Stomach (tissue), 9 donors: ENCODE results near the gene CERS4. TPM values are rescaled to one million over a fixed set of nuclear protein-coding genes. Genes with fewer than 3 reads are reported as not detected.
"Not testable (repeated sequence)": the region's sequence is repeated elsewhere in the genome, so short reads cannot be mapped to it uniquely, and the experiment has no call there.

Source experiments
- DNase-seq, 2 donors: peaks; one replicate each; pipeline versions ENCODE4 v3.0.0 to v3.0.0-alpha.2; 2013 to 2019
- H3K27ac ChIP-seq, 5 donors: fragments of 200-600 bp in 4 of 5; sonication (generic) in 4 of 5; one replicate each; pipeline ENCODE4 v1.5.1; 2013 to 2019; ENCODE audit warnings: mild to moderate bottlenecking in 1 of 5, moderate library complexity in 1 of 5
- H3K27me3 ChIP-seq, 3 donors: fragments of 200-600 bp; sonication (generic); one replicate each; pipeline ENCODE4 v1.5.1; 2017 to 2019; ENCODE audit warnings: mixed run types in 1 of 3
- H3K36me3 ChIP-seq, 4 donors: fragments of 200-600 bp; sonication (generic); 1 replicate in 3 of 4; 2 replicates in 1 of 4; pipeline ENCODE4 v1.5.1; 2016 to 2019
- H3K4me1 ChIP-seq, 4 donors: fragments of 200-600 bp; sonication (generic); one replicate each; pipeline ENCODE4 v1.5.1; 2016 to 2019
- H3K4me3 ChIP-seq, 4 donors: fragments of 200-600 bp; sonication (generic) in 3 of 4; one replicate each; pipeline ENCODE4 v1.5.1; 2016 to 2019; ENCODE audit warnings: mild to moderate bottlenecking in 1 of 4
- H3K9me3 ChIP-seq, 4 donors: fragments of 200-600 bp; sonication (generic); one replicate each; pipeline ENCODE4 v1.5.1; 2016 to 2019
- CTCF ChIP-seq, 7 experiments: fragments of 450-650 bp in 4 of 7; fragments of 200-600 bp in 3 of 7; sonication (generic) in 3 of 7; IDR thresholded peaks; one replicate each; pipeline ENCODE4 v1.5.1; 2016 to 2019; ENCODE audit warnings: antibody characterized with exemption in 7 of 7, control low read depth in 2 of 7, mild to moderate bottlenecking in 1 of 7
- EP300 ChIP-seq: sonication (generic); formaldehyde crosslinking; IDR thresholded peaks from one replicate; pipeline ENCODE4 v1.6.1; 2017; ENCODE audit warnings: antibody characterized with exemption
- POLR2A ChIP-seq, 4 donors: fragments of 450-650 bp; IDR thresholded peaks; one replicate each; pipeline ENCODE4 v1.6.1; 2016; ENCODE audit warnings: antibody characterized with exemption in 4 of 4, control low read depth in 2 of 4, mild to moderate bottlenecking in 1 of 4, moderate library complexity in 1 of 4
- POLR2AphosphoS5 ChIP-seq, 3 donors: sonication (generic); formaldehyde crosslinking; IDR thresholded peaks; one replicate each; pipeline ENCODE4 v1.6.1; 2016; ENCODE audit warnings: antibody characterized with exemption in 3 of 3
- WGBS, 5 donors: extraction: QIAGEN DNeasy Blood & Tissue Kit in 3 of 5; methylation state at CpG; one replicate each; pipeline versions ENCODE4 v1.1.5 to v1.1.7; 2013 to 2018; 5-methylcytosine and 5-hydroxymethylcytosine counted together
- intact Hi-C: fragments of 100-400 bp; cut with DNase I; formaldehyde crosslinking; loops from one replicate; pipeline ENCODE4 v1.15.1; 2023; ENCODE audit warnings: low total_unique reads
- polyA plus RNA-seq, 3 donors: library from polyadenylated mRNA; stranded (reverse); fragments of 200-250 nt; gene quantifications; one replicate each; pipeline ENCODE4 v1.2.3, GENCODE V29; 2013
- total RNA-seq, 5 donors: library from RNA; depleted of rRNA; stranded (reverse); fragments of >200 nt; gene quantifications; one replicate each; pipeline versions ENCODE4 v1.1.0 to v1.2.3, GENCODE V29; 2014 to 2016
- donor health status: healthy with polysubstance abuse.
- donor health status: Bipolar disorder and iron deficiency.
- donor health status: healthy.

The CERS4 gene
- total and polyA plus RNA-seq, 8 donors: 1.7 to 124 (median 34.7) TPM

DNA sequence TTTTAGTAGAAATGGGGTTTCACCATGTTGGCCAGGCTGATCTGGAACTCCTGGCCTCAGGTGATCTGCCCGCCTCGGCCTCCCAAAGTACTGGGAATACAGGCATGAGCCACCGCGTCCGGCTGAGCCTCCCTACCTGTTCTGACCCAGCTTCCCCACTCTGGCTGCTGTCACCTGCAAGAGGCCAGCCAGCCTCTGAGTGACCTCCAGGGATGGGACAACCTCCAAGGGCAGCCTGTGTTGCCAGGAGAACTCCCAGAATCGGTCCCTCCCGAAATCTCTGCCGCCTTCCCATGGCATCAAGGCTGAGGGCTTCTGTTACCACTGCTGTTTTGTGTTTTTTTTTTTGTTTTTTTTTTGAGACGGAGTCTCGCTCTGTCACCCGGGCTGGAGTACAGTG is 11.3 kb downstream of the CERS4 start:
- 88 to 93% (median 91%) methylated on average over 11 of the region's 11 CpGs for WGBS, 5 donors
- H3K27ac ChIP-seq: no peak overlapping the region
- no peak for DNase-seq

GRCh38 chr19:8221161-8221560 is 12.0 kb downstream of the CERS4 start:
- intact Hi-C loops: no loop called here
- Histone ChIP-seq H3K36me3 (peaks cover 0 to 8% (median 0%) of the 10 kb centered on the region in 4 donors), H3K4me3 (no peak overlapping the region), H3K27me3 (no peaks in the 10 kb centered on the region), H3K9me3 (no peaks in the 10 kb centered on the region), H3K27ac (no peak overlapping the region), H3K4me1 (peaks cover 0 to 14% (median 0%) of the 10 kb centered on the region in 4 donors)
- no peak for TF ChIP-seq POLR2AphosphoS5 (IDR thresholded peaks at IDR 0.05)
- WGBS, 5 donors: 46 to 63% (median 56%) methylated on average over 6 of the region's 6 CpGs
- DNase-seq: peak; percentile 33 to 60

More for the DNA sequence above, 11.3 kb downstream of the CERS4 start:
- H3K4me1 ChIP-seq: peaks cover 0 to 14% (median 0%) of the 10 kb centered on the region in 4 donors
- H3K9me3 ChIP-seq: no peaks in the 10 kb centered on the region
- H3K36me3 ChIP-seq: peaks cover 0 to 8% (median 0%) of the 10 kb centered on the region in 4 donors
- intact Hi-C loops: no loop called here
- no peaks in the 10 kb centered on the region for H3K27me3 ChIP-seq
- no peak overlapping the region for H3K4me3 ChIP-seq
- TF ChIP-seq POLR2A (IDR thresholded peaks at IDR 0.05) (no peak), CTCF (IDR thresholded peaks at IDR 0.05) (no peak), EP300 (no peak), POLR2AphosphoS5 (IDR thresholded peaks at IDR 0.05) (no peak)

DNA sequence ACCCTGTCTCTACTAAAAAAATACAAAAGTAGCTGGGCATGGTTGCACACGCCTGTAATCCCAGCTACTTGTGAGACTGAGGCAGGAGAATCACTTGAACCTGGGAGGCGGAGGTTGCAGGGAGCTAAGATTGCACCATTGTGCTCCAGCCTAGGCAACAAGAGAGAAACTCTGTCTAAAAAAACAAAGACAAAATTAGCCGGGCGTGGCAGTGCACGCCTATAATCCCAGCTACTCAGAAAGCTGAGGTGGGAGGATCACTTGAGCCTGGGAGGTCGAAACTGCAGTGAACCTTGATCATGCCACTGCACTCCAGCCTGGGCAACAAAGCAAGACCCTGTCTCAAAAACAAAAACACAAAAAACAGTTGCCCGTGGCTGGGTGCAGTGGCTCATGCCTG is 14.3 kb downstream of the CERS4 start:
- H3K9me3 ChIP-seq, H3K27ac ChIP-seq, intact Hi-C loops, DNase-seq, H3K27me3 ChIP-seq, H3K4me3 ChIP-seq: not testable (repeated sequence)
- Histone ChIP-seq H3K4me1 (peaks cover 0 to 14% (median 0%) of the 10 kb centered on the region in 4 donors), H3K36me3 (peaks cover 0 to 10% (median 0%) of the 10 kb centered on the region in 4 donors)
- WGBS, 5 donors: 71 to 89% (median 78%) methylated on average over 7 of the region's 7 CpGs

GRCh38 chr19:8224394-8225145 is 15.4 kb downstream of the CERS4 start:
- H3K4me3 ChIP-seq: no peak overlapping the region
- peaks cover 0 to 12% (median 0%) of the 10 kb centered on the region in 4 donors for H3K36me3 ChIP-seq
- no peak for DNase-seq
- H3K9me3 ChIP-seq: no peaks in the 10 kb centered on the region
- intact Hi-C loops: no loop called here
- peaks cover 0 to 14% (median 0%) of the 10 kb centered on the region in 4 donors for H3K4me1 ChIP-seq
- H3K27ac ChIP-seq: no peak overlapping the region
- TF ChIP-seq POLR2AphosphoS5 (IDR thresholded peaks at IDR 0.05): no peak
- no peak for TF ChIP-seq EP300
- no peak for TF ChIP-seq POLR2A (IDR thresholded peaks at IDR 0.05)
- TF ChIP-seq CTCF (IDR thresholded peaks at IDR 0.05): no peak
- 78 to 89% (median 87%) methylated on average over 22 to 23 of the region's 23 CpGs for WGBS, 5 donors
- H3K27me3 ChIP-seq: no peaks in the 10 kb centered on the region

- TF ChIP-seq POLR2AphosphoS5 (IDR thresholded peaks at IDR 0.05): no peak
- TF ChIP-seq EP300: no peak
- TF ChIP-seq CTCF (IDR thresholded peaks at IDR 0.05): no peak
- TF ChIP-seq POLR2A (IDR thresholded peaks at IDR 0.05): no peak
- H3K4me3 ChIP-seq: no peak overlapping the region
- H3K27ac ChIP-seq: no peak overlapping the region
- no peak for DNase-seq
- H3K27me3 ChIP-seq: no peaks in the 10 kb centered on the region
- peaks cover 0 to 14% (median 10%) of the 10 kb centered on the region in 4 donors for H3K9me3 ChIP-seq
- WGBS, 5 donors: 67 to 98% (median 85%) methylated on average over 2 to 3 of the region's 3 CpGs
- peaks cover 0 to 39% (median 4%) of the 10 kb centered on the region in 4 donors for H3K36me3 ChIP-seq
- intact Hi-C loops: no loop called here
- no peaks in the 10 kb centered on the region for H3K4me1 ChIP-seq
Measured at GRCh38 chr19:8231073-8231604, 22.0 kb downstream of the CERS4 start.
